PC-3 (cell line): ENCODE data around the gene EMP2. TPM values are rescaled to one million over a fixed set of nuclear protein-coding genes. Genes with fewer than 3 reads are reported as not detected.

Experiments used
- ATAC-seq: fragments of 200-7000 bp; cut with Tn5 transposase; 2 replicates; pipeline ENCODE4 v1.9.1; 2020; ENCODE audit warnings: mild to moderate bottlenecking, moderate library complexity
- BruUV-seq: library from RNA; stranded (reverse); fragments of 400-500 nt; replicated peaks from 2 replicates; lab custom pipeline; 2021; lab: Mats Ljungman, UMichigan
- CTCF ChIA-PET: fragments of 300-600 bp; sonication (Branson Sonifier 250); formaldehyde crosslinking; loops from one replicate; lab custom pipeline; 2022; ENCODE audit warnings: antibody characterized with exemption; lab: Charles Lee
- POLR2A ChIA-PET: fragments of 300-600 bp; sonication (Branson Sonifier 250); formaldehyde crosslinking; loops from one replicate; lab custom pipeline; 2022; ENCODE audit warnings: antibody characterized with exemption; ENCODE audit not compliant: unreplicated experiment; lab: Charles Lee
- DNase-seq: peaks from one replicate; pipeline ENCODE4 v3.0.0-alpha.2; 2015
- H2AFZ ChIP-seq: fragments of 300-600 bp; sonication (generic); 2 replicates; pipeline ENCODE4 v1.6.0; 2016; ENCODE audit warnings: antibody characterized with exemption, low read length
- H3F3A ChIP-seq: fragments of 300-600 bp; sonication (generic); one replicate; pipeline ENCODE4 v1.6.0; 2017; ENCODE audit warnings: antibody characterized with exemption, low read length, control low read depth, mild to moderate bottlenecking; ENCODE audit not compliant: unreplicated experiment
- H3K27ac ChIP-seq: fragments of 300-600 bp; sonication (generic); 2 replicates; pipeline ENCODE4 v1.5.1; 2016; ENCODE audit warnings: mild to moderate bottlenecking, low read length
- H3K27me3 ChIP-seq: fragments of 300-600 bp; sonication (generic); 2 replicates; pipeline ENCODE4 v1.6.1; 2016; ENCODE audit warnings: low read length, mixed read lengths
- H3K36me3 ChIP-seq: fragments of 300-600 bp; sonication (generic); 2 replicates; pipeline ENCODE4 v1.6.1; 2016; ENCODE audit warnings: low read depth, mixed run types, low read length, mixed read lengths
- H3K4me1 ChIP-seq: fragments of 300-600 bp; sonication (generic); 2 replicates; pipeline ENCODE4 v1.5.1; 2016; ENCODE audit warnings: low read length; ENCODE audit not compliant: insufficient read depth
- H3K4me2 ChIP-seq: fragments of 300-600 bp; sonication (generic); 2 replicates; pipeline ENCODE4 v1.6.0; 2016; ENCODE audit warnings: low read length
- H3K4me3 ChIP-seq: fragments of 300-600 bp; sonication (generic); 2 replicates; pipeline ENCODE4 v1.5.1; 2016; ENCODE audit warnings: mild to moderate bottlenecking, low read length, mixed read lengths
- H3K79me2 ChIP-seq: fragments of 300-600 bp; sonication (generic); 2 replicates; pipeline ENCODE4 v1.6.1; 2017; ENCODE audit warnings: low read length, mixed read lengths
- H3K9ac ChIP-seq: fragments of 300-600 bp; sonication (generic); 2 replicates; pipeline ENCODE4 v1.6.0; 2016; ENCODE audit warnings: mild to moderate bottlenecking, low read length
- H3K9me2 ChIP-seq: fragments of 300-600 bp; sonication (generic); replicated peaks from 2 replicates; pipeline ENCODE4 v1.6.1; 2016; ENCODE audit warnings: mixed run types, low read length, mixed read lengths
- H3K9me3 ChIP-seq: fragments of 300-600 bp; sonication (generic); 2 replicates; pipeline ENCODE4 v1.6.1; 2016; ENCODE audit warnings: low read length, mixed read lengths
- H4K20me1 ChIP-seq: fragments of 300-600 bp; sonication (generic); 2 replicates; pipeline ENCODE4 v1.6.1; 2016; ENCODE audit warnings: low read length, mixed read lengths
- CTCF ChIP-seq: fragments of 300-600 bp; sonication (generic); conservative IDR thresholded peaks from 2 replicates; pipeline ENCODE4 v1.5.1; 2017; ENCODE audit warnings: antibody characterized with exemption, low read depth, mild to moderate bottlenecking, low read length
- EZH2 ChIP-seq: fragments of 300-600 bp; sonication (generic); IDR thresholded peaks from one replicate; pipeline ENCODE4 v1.6.1; 2017; ENCODE audit warnings: antibody characterized with exemption, mild to moderate bottlenecking, low read length; ENCODE audit not compliant: unreplicated experiment
- EZH2phosphoT487 ChIP-seq: fragments of 300-600 bp; sonication (generic); IDR thresholded peaks from 2 replicates; pipeline ENCODE4 v1.6.1; 2018; ENCODE audit warnings: mild to moderate bottlenecking, antibody characterized with exemption, low read length, borderline replicate concordance
- intact Hi-C: fragments of 100-400 bp; cut with micrococcal nuclease; formaldehyde crosslinking; loops from 2 replicates; pipeline ENCODE4 v1.9.0; 2023
- total RNA-seq: library from RNA; depleted of rRNA; stranded (reverse); fragments of >200 nt; gene quantifications from 2 replicates; pipeline ENCODE4 v1.2.3, GENCODE V29; 2014

Gene EMP2
- total RNA-seq, 1 experiment from 2014 or later = 38.7 TPM

GRCh38 chr16:10613785-10614485 lies 33.5 kb upstream of the EMP2 start:
- no peaks in the 10 kb centered on the region for H3K9me3 ChIP-seq
- no peaks in the 10 kb centered on the region for H4K20me1 ChIP-seq
- H3K4me2 ChIP-seq = no peak overlapping the region
- H3F3A ChIP-seq = no peaks in the 10 kb centered on the region
- DNase-seq (no peak), ATAC-seq (no peak)
- no peaks in the 10 kb centered on the region for H3K79me2 ChIP-seq
- no peak overlapping the region for H2AFZ ChIP-seq
- no peak overlapping the region for H3K27ac ChIP-seq
- POLR2A ChIA-PET = no interaction called here
- CTCF ChIA-PET = no interaction called here
- H3K27me3 ChIP-seq = no peaks in the 10 kb centered on the region
- no TSS peak for BruUV-seq
- no peaks in the 10 kb centered on the region for H3K9me2 ChIP-seq
- intact Hi-C loops = no loop called here
- no peaks in the 10 kb centered on the region for H3K36me3 ChIP-seq
- H3K4me3 ChIP-seq = no peak overlapping the region
- no peak overlapping the region for H3K9ac ChIP-seq
- H3K4me1 ChIP-seq = peaks cover 23% of the 10 kb centered on the region
- TF ChIP-seq CTCF = no peak
- TF ChIP-seq EZH2 = no peak
- no peak for TF ChIP-seq EZH2phosphoT487

DNA sequence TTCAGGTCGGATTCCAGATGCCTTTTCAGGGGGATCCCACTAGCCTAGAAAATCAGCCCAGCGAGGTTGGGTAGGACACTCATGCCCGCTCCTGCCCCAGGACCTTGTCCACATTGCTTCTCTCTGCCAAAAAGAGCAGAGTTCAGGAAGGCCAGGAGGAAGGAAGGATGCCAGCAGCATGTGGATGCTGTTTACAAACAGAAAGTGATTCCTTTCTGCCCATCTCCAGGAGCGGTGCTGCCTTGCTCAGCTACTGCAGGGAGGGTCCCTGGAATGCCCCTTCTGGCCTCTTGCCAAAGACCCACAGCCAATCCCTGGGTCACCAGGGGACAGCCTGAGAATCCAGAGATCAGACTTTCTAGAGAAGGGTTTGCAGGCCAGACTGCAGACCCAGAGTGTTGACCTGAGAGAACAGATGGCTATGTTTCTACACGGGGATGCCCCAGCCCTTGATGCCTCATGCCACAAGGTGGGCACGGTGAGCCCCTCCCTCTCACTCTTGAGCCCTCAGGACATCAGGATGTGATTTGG lies 32.3 kb upstream of the EMP2 start:
- Histone ChIP-seq H3K4me3 (no peak overlapping the region), H3K4me1 (peaks cover 23% of the 10 kb centered on the region), H3K9me3 (no peaks in the 10 kb centered on the region), H3F3A (no peaks in the 10 kb centered on the region), H3K27ac (no peak overlapping the region), H4K20me1 (no peaks in the 10 kb centered on the region), H3K27me3 (no peaks in the 10 kb centered on the region), H3K9me2 (no peaks in the 10 kb centered on the region), H3K36me3 (no peaks in the 10 kb centered on the region), H3K9ac (no peak overlapping the region), H2AFZ (no peak overlapping the region), H3K4me2 (no peak overlapping the region), H3K79me2 (no peaks in the 10 kb centered on the region)
- no peak for DNase-seq
- BruUV-seq = no TSS peak
- no peak for TF ChIP-seq EZH2
- no peak for TF ChIP-seq CTCF
- TF ChIP-seq EZH2phosphoT487 = no peak
- intact Hi-C loops = no loop called here
- ChIA-PET POLR2A (no interaction called here), CTCF (no interaction called here)
- no peak for ATAC-seq

- ATAC-seq = no peak
- no peaks in the 10 kb centered on the region for H3K9me3 ChIP-seq
- no peaks in the 10 kb centered on the region for H3K27me3 ChIP-seq
- intact Hi-C loops = no loop called here
- POLR2A ChIA-PET = no interaction called here
- no peaks in the 10 kb centered on the region for H4K20me1 ChIP-seq
- no peak overlapping the region for H3K4me3 ChIP-seq
- H3K9ac ChIP-seq = no peak overlapping the region
- no TSS peak for BruUV-seq
- TF ChIP-seq EZH2 (no peak), CTCF (no peak), EZH2phosphoT487 (no peak)
- no peak overlapping the region for H3K4me2 ChIP-seq
- H2AFZ ChIP-seq = no peak overlapping the region
- DNase-seq = no peak
- H3F3A ChIP-seq = no peaks in the 10 kb centered on the region
- no peaks in the 10 kb centered on the region for H3K9me2 ChIP-seq
- no peaks in the 10 kb centered on the region for H3K36me3 ChIP-seq
- peaks cover 14% of the 10 kb centered on the region for H3K4me1 ChIP-seq
- no peaks in the 10 kb centered on the region for H3K79me2 ChIP-seq
- CTCF ChIA-PET = no interaction called here
- H3K27ac ChIP-seq = no peak overlapping the region
Measured at GRCh38 chr16:10611825-10612342, 31.5 kb upstream of the EMP2 start.
